HG03457 (cell line): ENCODE results near the gene STAB1.

Experiments used
- ATAC-seq: cut with Tn5 transposase; IDR thresholded peaks from one replicate; pipeline ENCODE4 v1.9.1; 2021; ENCODE audit warnings: moderate number of reproducible peaks; ENCODE audit not compliant: unreplicated experiment

The STAB1 gene

DNA sequence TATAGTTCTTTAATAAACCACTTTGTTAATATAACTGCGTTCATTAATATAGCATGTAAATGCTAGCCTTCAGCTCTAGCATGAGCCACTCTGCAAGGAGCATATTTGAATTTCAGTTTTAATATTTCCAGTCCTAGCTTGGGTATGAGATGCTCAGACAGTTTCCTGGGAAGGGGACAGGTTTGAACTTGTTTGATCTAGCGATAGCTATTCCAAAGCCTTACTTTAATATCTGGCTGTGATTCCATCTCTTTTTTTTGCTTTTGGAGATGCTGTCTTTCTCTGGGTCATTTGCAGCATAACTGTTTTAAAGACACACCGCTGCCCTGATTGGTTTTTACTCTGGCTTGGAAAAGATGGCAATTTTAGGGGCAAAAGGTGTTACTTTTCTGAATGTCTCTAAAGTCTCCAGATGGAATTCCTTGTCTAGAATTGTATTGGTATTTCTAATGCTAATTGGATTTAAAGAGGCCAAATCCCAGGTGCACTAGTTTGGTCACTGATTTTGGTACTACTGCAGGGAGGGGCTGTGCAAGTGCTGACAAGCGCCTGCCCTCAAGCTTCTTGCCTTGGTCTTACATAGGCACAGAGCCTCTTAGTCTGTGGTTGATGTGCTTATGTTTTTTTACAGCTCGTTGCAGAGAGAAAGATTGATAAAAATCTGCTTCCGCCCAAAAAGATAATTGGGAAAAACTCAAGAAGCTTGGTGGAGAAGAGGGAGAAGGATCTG lies 36.9 kb upstream of the STAB1 start:
- ATAC-seq: no peak

DNA sequence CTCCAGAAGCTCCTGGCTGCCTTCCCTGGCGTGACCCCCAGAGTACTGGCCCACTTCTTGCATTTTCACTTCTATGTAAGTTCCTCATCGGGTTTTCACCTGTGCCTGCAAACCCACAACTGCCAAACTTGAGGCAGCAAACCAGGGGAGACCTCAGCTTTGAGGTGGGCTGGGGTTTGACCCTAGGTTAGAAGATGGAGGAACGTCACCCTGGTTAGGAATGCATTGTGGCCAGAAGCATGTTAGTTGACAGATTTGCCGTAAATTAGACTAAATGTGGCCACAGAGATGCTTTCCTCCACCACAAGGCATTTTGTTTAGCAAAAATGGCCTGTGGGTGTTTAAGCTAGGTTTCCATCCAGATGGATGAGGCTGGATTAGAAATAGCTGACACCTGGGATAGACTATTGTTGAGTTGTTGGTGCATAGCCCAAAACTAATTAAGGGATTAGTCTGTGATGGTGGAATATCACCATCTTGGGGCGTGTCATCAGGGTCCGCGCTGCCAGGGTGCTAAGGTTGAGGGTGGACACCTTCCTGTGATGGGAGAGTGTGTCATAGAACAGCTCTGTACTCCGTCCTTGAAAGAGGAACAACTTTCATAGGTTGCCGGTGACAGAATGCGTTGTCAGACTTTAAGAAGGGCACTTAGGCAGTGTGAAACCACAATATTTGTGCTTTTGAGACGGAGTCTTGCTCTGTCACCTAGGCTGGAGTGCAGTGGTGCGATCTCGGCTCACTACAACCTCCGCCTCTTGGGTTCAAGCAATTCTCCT lies 36.2 kb upstream of the STAB1 start:
- ATAC-seq: no peak

DNA sequence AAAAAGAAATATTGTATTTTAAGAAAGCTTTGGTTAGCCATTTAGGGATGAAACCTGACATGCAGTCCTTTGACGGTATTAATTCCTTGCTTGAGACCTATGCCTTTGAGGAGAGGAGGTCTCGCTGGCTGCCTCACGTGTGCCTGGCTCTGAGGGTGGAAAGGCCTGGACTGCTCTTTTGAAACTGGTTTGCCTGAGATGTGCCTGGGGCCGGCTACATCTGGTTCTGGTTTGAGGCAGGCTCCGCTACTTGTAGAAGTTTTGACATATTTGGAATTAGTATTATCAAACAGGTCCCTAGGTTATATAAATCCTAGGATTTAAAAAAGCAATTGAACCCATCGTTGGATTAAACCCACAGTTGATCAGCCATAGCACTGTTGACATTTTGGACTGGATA lies 33.3 kb upstream of the STAB1 start:
- no peak for ATAC-seq

DNA sequence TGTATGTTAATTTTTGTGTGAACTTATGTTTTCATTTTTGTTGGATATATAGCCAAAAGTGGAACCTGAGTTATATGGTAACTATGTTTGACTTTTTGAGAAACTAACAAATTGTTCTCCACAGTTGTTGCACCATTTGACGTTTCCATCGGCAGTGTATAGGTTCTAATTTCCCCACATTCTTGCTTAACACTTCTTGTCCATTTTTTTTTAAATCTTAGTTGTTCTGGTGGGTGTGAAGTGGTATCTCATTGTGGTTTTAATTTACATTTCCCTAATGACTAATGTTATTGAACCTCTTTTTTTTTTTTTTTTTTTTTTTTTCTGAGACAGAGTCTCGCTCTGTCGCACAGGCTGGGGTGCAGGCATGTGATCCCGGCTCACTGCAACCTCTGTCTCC lies 31.7 kb upstream of the STAB1 start:
- ATAC-seq: no peak

DNA sequence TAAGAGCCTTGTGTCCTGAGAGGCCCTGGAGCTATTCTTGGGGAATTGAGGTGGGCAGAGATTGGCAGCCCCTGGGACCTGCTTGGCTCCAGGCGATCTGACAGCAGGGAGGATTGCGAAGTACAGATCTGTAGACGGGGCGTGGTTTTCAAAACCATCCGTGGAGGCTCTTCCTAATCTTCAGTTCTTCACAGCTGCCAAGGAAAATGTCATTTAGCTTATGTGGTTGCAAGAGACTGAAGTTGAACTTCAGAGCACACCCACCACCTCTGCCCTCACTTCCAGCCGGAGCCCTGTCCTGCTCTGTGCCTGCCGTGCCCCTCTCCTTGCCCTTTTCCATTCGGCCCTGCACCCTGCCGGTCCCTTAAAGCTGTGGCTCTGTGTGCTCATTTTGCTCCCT lies 26.8 kb upstream of the STAB1 start:
- ATAC-seq: no peak

DNA sequence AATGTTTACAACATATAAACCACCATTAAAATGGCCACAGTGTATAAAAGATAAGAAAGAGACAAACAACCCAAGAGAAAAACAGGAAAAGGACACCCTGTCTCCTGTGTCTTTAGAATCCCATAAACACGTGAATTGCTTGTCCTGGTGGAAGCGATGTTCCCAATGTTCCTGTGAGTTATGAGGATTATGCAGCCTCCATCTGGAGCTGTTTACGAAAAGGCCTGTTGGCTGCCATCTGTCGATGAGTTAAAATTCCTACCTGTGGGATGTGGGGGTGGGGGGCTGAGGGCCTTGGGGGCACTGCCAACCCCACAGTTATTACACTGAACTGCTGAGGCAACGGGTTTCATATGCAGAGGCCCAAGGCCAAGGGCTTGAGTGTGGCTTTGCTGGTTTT lies 26.1 kb upstream of the STAB1 start:
- ATAC-seq: no peak

DNA sequence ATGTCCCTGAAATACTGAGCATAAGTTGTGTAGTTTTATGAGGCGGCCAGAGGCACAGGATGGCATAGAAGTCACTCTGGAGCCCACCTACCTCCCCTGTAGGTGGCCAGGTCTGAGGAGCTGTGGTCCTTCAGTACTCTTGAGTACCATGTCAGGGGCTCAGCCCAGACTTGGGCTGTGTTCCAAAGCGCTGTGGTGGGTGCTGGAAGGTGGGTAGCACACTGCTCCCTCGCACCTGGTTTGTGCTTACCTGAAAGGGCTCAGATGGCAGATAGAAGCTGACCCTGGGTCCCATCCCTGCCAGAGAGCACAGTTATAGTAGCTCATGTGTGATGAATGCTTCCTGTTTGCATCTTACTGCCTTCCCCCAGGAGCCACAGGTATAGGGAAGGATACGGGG lies 24.2 kb upstream of the STAB1 start:
- ATAC-seq: no peak

DNA sequence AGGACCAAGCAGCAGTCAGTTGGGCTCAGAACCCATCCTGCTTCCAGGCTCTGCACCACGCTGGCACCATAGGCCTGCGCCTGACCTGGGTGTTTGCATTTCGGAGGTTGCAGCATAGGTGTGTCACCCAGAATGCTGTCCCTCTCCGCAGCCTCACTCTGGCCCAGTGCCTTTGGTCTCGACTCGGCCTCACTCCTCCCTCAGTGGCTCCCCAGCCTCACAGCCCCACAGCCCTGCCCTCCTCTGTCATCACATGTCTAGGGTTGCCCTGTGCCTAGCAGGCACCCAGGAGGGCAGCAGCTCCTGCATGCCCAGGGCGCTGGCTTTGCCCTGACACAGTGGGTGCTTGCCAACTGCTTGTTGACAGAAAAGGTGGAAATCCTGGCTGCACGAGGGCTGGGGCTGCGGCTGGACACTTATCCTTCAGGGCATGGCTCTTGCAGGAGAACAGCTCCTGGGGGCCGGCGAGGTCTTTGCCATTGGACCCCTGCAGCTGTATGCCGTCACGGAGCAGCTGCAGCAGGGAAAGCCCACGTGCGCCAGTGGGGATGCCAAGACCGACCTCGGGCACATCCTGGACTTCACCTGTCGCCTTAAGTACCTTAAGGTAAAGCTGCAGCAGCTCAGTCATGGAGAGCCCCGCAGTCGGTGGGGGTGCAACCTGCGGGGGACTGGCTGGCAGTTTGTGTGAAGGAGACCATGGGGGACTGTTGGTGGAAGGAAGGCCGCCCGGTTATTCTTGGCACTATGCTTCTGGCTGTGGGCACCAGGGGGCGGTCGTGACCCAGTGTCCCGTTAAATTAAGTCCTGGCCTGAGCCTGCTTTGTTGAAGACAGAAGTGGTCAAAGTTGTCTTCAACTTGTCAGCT lies 23.5 kb upstream of the STAB1 start:
- no peak for ATAC-seq

DNA sequence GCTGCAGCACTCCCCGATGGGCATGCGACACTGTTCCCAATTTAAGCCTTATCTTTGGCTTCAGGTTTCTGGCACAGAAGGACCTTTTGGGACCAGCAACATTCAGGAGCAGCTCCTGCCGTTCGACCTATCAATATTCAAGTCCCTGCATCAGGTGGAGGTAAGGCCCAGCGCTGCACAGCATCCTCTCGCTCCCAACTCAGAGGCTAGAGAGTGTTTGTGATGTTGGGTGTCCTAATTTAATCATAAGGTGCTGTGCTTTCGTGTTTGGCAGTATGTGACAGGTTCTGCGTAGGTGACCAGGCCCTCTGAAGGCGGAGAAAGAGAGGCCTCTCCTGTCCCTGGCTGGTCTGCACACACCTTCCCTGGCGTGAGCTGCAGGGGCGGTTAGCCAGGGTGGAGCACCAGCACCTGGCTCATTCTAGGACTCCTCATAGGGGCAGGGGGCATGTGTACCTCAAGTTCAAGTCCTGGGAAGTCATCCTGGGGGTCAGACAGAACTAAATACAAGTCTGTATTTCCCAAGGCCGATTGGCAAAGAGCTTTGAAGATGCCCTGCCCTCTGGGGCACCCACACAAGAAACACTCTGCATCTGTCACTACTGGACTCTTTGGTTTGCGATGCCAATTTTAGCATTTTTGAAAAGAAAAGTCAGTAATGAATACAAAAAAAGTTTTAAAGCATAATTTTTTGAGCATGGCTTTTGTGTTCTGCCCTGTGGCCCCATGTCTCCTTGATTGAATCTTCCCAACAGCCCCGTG lies 22.7 kb upstream of the STAB1 start:
- ATAC-seq: no peak

DNA sequence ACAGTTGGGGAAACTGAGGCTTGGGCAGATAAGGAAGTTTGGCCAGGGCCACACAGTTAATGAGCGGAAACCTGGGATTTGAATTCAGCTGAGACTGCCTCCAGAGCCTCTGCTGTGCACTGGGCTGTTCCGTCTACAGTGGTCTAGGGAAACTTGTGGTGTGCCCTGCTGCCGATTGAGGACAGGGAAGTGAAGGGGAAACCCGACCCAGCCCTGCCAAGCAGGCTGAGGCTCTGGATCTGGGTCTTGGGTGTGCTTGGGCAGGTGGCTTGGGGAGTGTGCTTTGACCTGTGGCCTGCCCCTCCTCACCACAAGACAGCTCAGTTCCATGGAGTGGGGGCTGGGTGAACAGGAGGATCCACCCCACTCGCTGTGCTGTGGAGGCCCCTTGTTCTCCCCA lies 22.1 kb upstream of the STAB1 start:
- ATAC-seq: no peak

DNA sequence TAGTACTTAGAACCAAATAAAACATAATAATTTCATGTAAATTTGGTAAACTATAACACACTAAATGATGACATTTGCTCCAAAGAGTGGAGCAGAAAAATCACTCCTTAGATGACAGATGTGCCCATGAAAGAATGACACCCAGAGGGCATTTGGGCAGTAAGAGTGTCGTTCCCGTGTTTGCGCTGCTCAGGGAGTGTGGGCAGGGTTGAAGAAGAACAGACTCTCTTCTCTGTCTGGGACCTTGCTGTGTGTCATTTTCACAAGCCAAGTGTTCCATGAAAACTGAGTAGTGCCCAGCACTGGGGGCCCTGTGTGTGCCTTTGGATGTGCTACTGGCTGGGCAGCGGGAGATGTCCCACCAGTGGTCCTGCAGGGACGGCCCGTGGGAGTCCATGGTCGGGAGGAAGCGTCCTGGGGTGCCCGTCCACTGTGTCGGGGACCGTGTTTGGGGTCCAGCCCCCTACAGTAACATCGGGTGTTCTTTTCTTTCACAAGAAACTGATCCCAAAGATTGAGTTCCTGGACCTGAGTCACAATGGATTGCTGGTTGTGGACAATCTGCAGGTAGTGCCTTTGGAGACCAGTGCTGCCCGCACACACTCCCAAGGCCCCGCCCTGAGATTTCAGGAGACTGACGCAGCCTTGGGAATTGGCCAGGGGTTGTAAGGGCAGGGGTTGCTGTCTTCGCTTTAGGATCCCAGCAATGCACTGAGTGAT lies 17.9 kb upstream of the STAB1 start:
- ATAC-seq: no peak

DNA sequence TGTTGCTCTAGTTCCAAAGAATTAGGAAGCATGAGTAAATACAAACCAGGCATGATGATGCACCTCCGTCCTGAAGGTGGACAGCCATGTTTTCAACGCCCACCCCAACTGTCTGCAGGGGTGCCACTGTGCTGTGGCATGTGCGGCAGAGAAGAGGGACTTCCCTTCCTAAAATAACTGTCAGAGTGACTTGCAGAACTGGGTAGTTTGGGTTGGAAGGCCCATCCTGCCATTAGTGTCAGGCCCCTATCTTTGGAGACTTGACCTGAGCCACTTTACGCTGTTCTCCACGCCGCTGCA lies 17.4 kb upstream of the STAB1 start:
- ATAC-seq: no peak

DNA sequence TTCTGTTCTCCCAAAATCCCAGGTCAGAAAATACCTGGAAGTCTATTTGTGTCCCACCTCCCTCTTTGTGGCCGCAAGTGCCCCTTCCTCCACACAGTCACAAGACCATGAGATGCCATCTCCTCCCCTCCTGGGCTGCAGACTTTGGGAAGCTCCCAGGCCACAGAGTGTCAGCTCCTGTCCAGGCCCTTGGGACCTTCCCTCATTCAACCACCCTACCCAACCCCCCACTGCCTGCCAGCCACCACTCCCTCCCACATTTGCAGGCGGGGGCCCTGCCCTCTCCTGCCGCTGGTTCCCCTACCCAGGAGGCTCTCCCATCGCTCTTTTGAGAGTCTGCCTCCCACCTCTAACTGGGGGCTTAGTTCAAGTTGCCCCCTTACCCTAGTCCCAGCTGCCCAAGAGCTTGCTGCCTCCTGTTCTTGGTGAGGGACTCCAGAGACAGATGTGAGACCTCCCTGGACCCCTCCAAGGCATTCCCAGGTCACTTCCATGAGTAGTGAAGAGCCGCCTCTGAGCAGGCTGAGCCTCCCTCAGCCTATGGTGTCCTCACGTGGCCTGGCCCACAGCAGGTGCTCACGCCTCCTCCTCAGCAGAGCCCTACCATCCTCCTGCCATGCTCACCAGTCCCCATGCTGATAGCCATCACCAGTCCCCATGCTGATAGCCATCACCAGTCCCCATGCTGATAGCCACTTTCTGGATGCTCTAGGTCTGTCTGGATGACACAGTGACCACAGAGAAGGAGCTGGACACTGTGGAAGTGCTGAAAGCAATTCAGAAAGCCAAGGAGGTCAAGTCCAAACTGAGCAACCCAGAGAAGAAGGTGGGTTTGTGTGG lies 15.9 kb upstream of the STAB1 start:
- ATAC-seq: no peak

DNA sequence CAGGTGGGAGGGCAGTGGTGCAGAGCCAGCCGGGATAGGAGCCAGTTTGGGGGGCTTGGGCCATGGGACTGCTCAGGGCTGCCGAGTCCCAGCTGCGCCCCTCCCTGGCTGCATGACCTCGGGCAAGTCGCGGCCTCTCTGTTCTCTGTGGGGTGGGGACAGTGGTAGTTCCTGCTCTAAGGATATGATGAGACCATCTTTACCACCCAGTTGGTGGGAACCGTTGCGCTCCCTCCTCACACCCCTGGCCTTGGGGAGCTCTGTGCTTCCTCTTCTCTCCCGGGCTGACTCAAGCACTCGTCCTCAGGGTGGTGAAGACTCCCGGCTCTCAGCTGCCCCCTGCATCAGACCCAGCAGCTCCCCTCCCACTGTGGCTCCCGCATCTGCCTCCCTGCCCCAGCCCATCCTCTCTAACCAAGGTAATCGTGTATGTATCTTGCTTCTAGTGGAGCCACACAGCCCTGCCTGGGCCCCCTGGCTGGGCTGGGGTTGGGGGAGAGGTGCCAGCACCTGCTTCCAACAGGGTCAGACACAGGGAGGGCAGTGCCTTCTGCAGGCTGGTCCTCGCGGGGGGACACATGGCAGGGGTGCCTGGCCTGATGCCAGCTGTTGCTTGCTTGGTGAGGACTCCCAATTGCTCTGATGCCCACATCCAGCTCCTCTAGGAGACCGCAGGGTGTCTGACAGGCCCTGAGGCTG lies 15.1 kb upstream of the STAB1 start:
- no peak for ATAC-seq

DNA sequence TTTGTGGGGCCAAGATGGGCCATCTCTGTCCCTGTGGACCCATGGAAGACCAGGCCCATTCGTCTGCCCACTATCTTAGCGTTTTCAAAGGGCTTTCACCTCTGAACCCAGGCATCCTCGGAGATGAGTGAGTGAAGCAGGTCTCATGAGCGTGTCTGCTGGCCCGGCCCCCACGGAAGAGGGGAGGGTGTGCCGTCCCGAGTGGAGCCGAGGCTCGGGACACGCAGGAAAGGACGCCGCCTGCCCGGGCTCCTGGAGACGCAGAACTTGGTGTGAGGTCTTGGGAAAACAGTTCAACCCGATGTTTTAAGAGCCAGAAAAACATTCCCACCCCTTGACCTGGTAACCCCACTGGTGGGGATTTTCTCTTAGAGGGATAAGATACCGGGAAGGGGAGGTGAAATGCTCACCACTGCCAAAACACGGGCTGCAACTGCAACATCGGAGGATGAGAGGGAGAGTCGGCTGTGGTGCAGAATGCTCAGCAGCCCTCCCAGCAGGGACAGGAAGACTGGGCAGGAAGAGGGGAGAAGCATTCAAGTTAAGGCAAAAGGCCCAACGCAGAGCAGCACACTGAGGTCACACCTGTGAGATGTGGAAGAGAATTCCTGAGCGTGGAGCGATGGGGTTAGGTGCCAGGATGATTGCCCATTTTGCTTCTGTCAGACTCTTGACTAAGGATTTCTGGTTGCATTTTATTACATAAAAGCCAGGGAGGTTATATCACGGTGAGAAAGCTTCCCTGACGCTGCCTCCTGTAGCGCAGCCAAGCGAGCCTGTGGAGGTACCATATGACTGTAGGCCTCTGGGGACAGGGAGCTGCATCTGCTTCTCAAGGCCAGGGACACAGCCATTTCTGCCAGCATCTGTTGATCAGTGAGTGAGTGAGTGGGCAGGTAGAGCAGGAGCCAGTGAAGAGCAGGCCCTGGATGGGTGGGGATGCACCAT lies 14.1 kb upstream of the STAB1 start:
- no peak for ATAC-seq

DNA sequence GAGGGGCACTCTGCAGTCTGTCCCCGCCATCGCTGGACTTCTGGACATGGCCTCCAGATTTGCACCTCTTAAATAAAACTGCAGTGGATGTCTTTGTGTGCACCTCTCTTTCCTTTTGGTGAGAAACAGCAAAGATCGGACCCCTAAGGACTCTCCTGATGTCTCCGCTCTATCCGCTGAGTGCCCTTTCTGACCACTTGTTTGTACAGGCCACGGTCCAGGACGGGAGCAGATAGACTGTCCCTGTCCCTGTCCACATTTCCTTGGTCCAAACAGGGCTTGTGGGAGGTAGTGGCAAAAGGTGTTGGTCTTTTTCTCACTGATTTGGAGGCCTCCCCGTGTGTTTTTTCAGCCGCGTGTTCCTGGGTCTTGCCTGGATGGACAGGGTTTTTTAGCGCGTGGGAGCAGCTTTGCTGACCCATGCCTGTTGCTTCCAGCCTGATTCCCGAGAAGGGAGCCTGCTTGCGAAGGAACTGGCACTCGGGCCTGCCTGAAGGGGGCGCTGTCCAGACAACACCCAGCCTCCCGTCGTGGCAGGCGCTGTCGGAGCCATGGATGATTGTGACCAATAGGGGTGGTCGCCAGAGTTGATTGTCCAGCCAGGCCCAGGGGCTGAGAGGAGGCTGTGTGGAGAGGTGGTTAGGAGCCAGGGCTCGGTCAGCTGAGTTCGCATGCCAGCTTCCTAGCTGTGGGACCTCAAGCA lies 13.2 kb upstream of the STAB1 start:
- ATAC-seq: no peak

DNA sequence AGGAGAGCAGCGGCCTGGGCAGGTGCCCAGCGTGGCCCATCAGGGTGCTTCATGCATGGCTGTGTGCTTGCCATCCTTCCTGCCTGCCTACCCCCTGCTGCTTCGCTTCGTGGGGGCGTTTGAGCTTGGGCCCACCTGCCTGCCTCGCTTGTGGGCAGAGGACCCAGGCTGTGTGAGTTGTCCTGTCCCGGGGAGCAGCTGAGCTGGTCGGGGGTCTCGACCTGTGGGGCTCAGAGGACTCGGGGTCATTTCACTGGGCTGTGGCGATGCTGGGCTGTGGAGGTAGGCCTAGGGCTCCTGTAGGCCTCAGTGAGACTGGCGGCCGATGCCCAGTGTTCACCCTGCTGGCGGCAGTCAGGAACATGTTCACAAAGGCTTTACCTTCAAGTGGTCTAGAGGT lies 12.1 kb upstream of the STAB1 start:
- no peak for ATAC-seq
